Measurements from ENCODE around the gene JAZF1. TPM values are rescaled to one million over a fixed set of nuclear protein-coding genes. Genes with fewer than 3 reads are reported as not detected.

Gene JAZF1
- total and polyA plus RNA-seq, 8 donors = 0.58 to 16.7 (median 7.2) TPM

DNA sequence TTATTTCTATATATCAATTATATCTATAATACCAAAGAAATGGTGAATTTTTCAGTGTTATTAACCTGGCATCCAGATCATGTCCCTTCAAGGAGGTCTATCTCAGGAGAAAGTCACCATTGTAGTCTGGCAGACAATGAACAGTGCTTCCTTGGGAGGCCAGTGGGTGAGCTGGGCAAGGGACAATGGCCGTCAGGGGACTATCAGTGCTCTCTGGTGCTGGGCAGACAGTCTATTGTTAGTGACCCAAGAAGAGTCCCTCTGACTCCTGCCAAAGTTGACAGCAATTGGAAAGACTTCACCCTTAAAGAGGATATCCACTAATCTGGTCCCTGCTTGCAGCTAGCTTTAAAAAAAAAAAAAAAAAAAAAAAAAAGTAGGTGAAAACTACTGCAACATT lies 7.1 kb downstream of the JAZF1 start:
- no peaks in the 10 kb centered on the region for H3K36me3 ChIP-seq
- no peak overlapping the region for H3K27ac ChIP-seq
- DNase-seq = no peak
- WGBS, 5 donors = 76 to 100% (median 93%) methylated on average over 1 of the region's 1 CpG
- H3K9me3 ChIP-seq = no peaks in the 10 kb centered on the region
- intact Hi-C loops (cut with DNase I; ENCODE audit: low total_unique reads) = no loop called here
- no peaks in the 10 kb centered on the region for H3K27me3 ChIP-seq
- no peak overlapping the region for H3K4me3 ChIP-seq
- H3K4me1 ChIP-seq = peaks cover under 1 to 42% (median 23%) of the 10 kb centered on the region in 4 donors
- TF ChIP-seq POLR2AphosphoS5 (IDR thresholded peaks at IDR 0.05) (no peak), POLR2A (IDR thresholded peaks at IDR 0.05) (no peak), EP300 (IDR thresholded peaks at IDR 0.05) (no peak)
- TF ChIP-seq, protein P1, sequence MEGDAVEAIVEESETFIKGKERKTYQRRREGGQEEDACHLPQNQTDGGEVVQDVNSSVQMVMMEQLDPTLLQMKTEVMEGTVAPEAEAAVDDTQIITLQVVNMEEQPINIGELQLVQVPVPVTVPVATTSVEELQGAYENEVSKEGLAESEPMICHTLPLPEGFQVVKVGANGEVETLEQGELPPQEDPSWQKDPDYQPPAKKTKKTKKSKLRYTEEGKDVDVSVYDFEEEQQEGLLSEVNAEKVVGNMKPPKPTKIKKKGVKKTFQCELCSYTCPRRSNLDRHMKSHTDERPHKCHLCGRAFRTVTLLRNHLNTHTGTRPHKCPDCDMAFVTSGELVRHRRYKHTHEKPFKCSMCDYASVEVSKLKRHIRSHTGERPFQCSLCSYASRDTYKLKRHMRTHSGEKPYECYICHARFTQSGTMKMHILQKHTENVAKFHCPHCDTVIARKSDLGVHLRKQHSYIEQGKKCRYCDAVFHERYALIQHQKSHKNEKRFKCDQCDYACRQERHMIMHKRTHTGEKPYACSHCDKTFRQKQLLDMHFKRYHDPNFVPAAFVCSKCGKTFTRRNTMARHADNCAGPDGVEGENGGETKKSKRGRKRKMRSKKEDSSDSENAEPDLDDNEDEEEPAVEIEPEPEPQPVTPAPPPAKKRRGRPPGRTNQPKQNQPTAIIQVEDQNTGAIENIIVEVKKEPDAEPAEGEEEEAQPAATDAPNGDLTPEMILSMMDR (IDR thresholded peaks at IDR 0.05) = no peak

DNA sequence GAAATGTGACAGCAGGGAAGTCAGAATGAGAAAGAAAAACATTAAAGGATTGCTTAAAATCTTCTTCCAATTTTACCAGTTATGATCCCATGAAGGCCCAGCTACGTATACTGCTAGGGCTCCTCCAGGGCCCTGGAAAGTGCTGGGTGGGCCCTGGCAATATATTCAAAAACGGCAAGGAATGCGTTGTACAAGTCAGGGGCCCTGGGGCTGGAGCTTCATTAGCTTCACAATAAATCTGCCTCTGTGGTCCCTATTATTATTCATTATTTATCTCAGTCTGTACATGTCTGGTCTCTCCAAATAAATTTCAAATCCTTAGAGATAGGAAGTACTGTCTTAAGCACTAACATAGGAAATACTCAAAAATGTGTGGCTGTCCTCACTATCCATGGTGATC lies 7.6 kb downstream of the JAZF1 start:
- intact Hi-C loops (cut with DNase I; ENCODE audit: low total_unique reads) = no loop called here
- no peaks in the 10 kb centered on the region for H3K27me3 ChIP-seq
- peaks cover 0 to 36% (median 18%) of the 10 kb centered on the region in 4 donors for H3K4me1 ChIP-seq
- no peaks in the 10 kb centered on the region for H3K9me3 ChIP-seq
- H3K27ac ChIP-seq = no peak overlapping the region
- DNase-seq = no peak
- H3K4me3 ChIP-seq = no peak overlapping the region
- TF ChIP-seq, protein P1 (IDR thresholded peaks at IDR 0.05) = no peak
- TF ChIP-seq EP300 (IDR thresholded peaks at IDR 0.05) = no peak
- TF ChIP-seq POLR2AphosphoS5 (IDR thresholded peaks at IDR 0.05) = no peak
- TF ChIP-seq POLR2A (IDR thresholded peaks at IDR 0.05) = no peak
- 91 to 99% (median 96%) methylated on average over 3 of the region's 3 CpGs for WGBS, 5 donors
- no peaks in the 10 kb centered on the region for H3K36me3 ChIP-seq

DNA sequence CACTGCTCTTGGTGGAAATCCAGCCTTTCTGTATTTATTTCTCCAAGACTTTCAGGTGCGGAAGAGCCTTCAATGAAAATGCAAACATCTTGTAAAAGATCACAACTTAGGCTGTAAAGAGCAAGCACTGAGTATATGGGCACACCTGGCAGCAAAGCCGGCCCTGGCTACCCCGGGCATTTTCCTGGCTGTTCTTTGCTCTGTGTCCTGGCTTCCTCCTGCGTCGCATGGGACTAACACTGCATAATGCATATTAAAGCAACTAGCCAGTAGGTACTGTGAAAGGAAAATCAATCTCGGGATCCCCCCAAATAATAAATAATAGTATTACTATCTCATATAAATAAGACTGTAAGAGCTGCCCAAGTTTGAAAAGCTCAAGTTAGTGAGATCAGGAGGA lies 9.9 kb downstream of the JAZF1 start:
- H3K4me3 ChIP-seq = no peak overlapping the region
- TF ChIP-seq POLR2AphosphoS5 (IDR thresholded peaks at IDR 0.05) = no peak
- TF ChIP-seq EP300 (IDR thresholded peaks at IDR 0.05) = no peak
- TF ChIP-seq, protein P1 (IDR thresholded peaks at IDR 0.05) = no peak
- no peak for TF ChIP-seq POLR2A (IDR thresholded peaks at IDR 0.05)
- intact Hi-C loops (cut with DNase I; ENCODE audit: low total_unique reads) = no loop called here
- H3K27ac ChIP-seq = no peak overlapping the region
- peaks cover 0 to 33% (median 15%) of the 10 kb centered on the region in 4 donors for H3K4me1 ChIP-seq
- 92 to 94% (median 93%) methylated on average over 6 of the region's 6 CpGs for WGBS, 5 donors
- H3K9me3 ChIP-seq = no peaks in the 10 kb centered on the region
- no peaks in the 10 kb centered on the region for H3K36me3 ChIP-seq
- DNase-seq = no peak
- no peaks in the 10 kb centered on the region for H3K27me3 ChIP-seq

DNA sequence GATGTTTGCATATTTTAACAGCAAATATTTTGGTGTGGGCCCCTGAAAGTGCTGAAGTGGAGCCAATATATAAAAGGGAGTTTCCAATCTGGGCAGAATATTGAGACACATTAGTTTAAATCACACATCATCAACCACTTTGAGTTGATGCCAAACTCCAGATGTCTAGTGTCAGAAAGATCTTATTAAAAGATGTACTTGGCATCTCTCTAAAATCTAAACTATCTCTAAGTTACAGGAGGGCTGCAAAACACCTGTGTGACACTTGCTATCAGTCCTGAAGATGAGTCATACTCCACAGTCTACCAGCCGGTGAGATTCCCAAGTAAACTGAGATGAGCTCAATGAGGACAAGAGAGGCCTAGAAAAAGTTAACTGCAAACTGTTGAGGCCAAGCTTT lies 11.4 kb downstream of the JAZF1 start:
- TF ChIP-seq POLR2AphosphoS5 (IDR thresholded peaks at IDR 0.05) (no peak), EP300 (IDR thresholded peaks at IDR 0.05) (no peak), POLR2A (IDR thresholded peaks at IDR 0.05) (no peak)
- TF ChIP-seq, protein P1 (IDR thresholded peaks at IDR 0.05) = no peak
- H3K27me3 ChIP-seq = no peaks in the 10 kb centered on the region
- H3K4me3 ChIP-seq = no peak overlapping the region
- no peaks in the 10 kb centered on the region for H3K36me3 ChIP-seq
- H3K4me1 ChIP-seq = peaks cover 0 to 31% (median 10%) of the 10 kb centered on the region in 4 donors
- WGBS, 5 donors = 39 to 82% (median 56%) methylated on average over 1 of the region's 1 CpG
- no peak for DNase-seq
- H3K9me3 ChIP-seq = no peaks in the 10 kb centered on the region
- H3K27ac ChIP-seq = no peak overlapping the region
- intact Hi-C loops (cut with DNase I; ENCODE audit: low total_unique reads) = no loop called here
